Activated T-cell treated with anti-CD3 and anti-CD28 coated beads for 48 hours (primary cell): ENCODE data around the gene LETM1.

Experiments used
- DNase-seq: peaks from one replicate; pipeline ENCODE4 v3.0.0-alpha.2; 2020; ENCODE audit warnings: low read depth

Gene LETM1

DNA sequence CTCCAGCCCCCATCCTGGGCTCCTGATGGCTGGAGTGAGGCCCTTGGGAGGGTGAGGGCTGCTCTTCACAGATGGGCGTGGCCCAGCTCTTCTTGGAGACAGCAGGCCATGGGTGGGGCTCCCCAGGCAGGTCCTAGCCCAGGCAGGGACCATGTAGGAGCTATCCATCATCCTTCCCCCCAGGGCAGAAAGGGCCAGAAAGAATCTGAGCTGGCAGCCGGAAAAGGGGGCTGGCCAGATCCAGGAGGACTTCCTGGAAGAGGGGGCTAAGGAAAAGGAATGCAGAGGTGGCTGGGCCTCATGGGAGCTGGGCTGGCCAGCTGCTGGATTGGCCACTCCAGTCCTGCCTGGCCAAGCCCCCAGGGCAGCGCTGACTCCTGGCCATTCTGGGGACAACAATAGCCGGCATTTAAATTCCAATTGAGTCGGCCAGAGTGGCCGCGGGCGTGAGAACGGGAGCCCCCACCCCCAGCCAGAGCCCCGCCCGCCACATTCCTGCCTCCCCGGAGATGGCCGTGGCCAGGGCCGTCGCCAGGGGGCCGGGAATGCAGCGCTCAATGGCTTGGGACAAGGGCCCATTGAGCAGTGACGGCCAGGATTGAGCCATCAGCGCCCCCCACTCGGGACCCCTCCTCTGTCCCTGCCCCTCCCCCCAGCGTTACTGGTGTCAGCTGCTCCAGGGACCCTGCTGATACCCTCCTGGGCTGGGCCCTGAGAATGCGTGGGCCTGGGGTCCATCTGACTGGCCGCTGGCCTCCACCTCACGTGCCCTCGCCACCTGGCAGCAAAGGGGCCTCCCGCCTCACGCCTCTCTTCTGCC, 77.9 kb downstream of the LETM1 start:
- no peak for DNase-seq

DNA sequence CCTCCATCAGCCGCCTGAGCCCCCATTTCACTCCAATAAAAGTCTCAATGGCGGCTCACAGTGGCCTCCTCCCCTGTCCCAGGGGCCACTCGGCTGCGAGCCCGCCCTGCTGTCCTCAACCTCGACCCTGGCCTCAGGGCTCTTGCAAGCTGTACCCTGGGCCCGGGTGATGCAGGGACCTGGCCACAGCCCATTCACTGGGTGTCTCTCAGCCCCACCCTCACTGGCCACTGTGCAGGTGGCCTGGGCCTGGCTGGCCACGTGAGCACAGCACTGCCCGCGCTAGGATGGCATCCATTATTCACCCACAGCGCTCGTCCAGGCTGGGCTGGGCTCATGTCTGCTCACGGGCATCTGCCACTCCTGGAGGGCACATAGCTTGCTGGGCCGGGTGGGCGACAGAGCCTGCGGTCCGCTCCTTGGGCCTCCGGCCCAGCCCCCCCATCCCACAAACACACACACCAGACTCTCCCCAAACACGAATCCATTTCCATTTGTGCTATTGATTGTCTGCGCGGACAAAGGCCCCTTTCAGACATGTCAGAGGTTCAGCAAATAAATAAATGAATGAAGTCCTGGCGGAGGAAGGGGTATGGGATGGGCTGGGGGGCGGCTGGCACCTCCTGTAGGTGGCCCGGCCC, 79.3 kb downstream of the LETM1 start:
- DNase-seq, result no peak

DNA sequence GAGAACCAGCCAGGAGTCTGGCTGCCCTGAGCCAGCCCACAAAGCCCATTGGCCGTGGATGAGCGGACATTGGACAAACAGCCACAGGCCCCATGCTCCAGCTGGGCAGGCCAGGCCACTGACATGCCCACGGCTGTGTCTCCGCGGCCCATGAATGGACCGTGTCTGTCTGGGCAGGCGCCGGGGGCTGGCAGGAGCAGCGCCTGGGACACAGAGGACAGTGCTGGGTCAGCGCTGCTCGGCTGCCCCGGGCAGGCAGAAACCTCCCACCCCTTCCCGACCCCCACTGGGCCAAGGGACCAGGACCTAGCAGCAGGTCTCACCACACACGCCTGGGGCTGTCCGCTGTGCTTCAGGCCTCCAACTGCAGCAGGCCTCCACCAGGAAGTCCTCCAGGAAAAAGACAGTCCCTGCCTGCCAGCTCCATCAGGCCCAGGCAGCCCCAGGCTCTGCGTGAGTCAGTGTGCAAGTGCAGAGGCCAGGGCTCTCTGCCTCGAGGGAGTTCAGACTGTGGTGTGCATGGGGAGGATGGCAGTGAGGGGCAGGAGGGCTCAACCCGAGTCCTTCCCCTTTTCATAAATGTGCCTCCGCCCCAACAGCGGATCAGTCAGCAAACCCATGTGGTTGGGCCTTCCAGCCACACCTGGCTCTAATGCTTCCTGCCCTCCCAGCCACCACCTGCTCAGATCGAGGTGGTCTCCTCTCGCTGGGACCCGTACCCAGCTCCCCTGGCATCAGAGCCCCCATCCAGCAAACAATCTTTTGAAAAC, 80.0 kb downstream of the LETM1 start:
- DNase-seq, result no peak

DNA sequence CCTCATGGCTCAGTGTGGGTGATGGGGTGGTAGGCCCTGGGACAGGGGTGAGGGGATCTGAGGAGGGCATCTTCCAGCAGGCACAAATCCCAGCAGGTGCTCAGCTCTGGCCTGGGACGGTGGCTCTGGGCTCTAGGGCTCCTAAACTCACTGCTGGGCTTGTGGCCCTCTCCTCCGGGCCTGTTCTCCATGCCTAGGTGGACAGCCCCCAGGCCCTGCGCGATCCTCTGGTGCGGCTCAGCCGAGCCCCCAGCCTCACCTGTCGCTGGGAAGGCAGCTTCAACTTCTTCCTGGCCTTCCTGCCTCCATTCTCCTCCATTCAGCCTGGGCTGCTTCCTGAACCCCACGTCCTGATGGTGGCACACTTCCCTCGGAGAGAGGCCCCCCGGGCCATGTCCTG, 82.2 kb downstream of the LETM1 start:
- DNase-seq, result no peak

- no peak for DNase-seq
These were observed 83.0 kb downstream of the LETM1 start for GRCh38 chr4:1772853-1773538.

GRCh38 chr4:1771555-1772305, 84.2 kb downstream of the LETM1 start:
- no peak for DNase-seq

DNA sequence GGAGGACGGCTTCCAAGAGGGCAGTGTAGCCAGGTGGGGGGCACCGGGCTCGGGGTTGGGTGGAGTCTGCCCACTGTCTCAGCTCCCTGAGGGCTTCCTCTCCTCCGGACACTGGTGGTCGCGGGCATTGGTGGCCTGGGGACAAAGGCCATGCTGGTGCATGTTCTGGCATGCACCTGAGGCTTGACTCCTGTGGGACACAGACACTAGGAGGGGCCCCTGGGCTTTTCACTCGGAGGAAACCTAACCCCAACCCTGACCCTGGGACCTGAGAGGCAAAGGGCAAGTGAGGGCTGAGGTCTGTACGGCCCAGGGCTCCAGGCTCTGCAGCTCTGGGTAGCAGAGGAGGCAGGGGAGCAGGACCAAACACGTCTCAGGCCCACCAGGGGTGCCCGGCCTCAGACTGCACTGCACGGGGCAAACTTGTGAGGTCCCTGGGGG, 85.1 kb downstream of the LETM1 start:
- no peak for DNase-seq

- DNase-seq, result no peak
These were observed 85.7 kb downstream of the LETM1 start for GRCh38 chr4:1770245-1770644.

DNA sequence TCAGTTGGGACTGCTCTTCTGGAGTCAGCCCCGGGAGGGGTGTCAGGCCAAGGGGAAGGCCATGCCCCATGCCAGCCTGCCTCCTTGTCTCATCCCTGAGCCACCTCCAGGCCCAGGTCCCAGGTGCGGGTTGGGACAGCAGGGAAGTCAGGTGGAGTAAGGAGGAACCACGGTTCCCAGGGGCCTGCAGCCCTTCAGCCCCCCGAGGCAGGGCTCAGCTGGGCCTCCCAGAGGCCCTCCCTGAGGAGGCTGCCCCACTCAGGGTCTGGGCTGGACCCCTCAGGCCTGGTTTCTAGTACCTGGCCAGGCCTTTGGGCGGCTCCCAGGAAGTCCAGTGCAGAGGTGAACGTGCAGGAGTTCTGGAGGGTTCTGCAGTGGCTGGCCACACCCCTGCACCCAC, 86.3 kb downstream of the LETM1 start:
- no peak for DNase-seq

DNA sequence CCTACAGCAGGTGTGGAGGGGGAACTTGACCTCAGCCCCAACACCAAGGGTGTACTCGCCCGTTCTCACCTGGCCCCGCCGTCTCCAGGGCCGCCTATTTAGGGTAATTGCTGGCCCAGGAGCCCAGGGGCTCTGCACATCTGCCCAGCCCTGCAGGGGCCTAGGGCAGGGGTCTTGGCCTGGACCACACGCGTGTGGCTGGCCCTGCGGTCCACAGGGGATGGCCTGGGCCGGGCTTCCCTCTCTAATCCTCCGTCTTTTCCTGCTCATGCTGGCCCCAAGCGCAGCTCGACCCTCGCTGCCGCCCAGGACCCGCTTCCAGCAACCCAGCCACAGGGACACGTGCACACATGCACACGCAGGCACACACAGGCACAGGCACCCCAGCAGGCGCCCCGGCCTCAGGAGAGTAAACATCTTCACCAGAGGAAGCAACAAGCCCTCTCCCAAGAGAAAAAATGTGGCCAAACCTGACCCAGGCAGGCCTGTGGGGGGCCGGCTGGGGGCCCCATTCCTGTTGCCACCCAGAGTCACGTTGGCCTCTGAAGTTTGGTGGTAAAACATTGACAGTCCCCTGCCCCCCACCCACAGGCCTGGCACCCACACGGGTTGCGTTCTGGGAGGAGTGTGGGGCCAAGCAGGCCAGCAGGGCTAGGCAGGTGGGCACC, 87.5 kb downstream of the LETM1 start:
- DNase-seq, result no peak

GRCh38 chr4:1767770-1768366, 88.1 kb downstream of the LETM1 start:
- peak; percentile 23 for DNase-seq

- no peak for DNase-seq
These were observed 88.7 kb downstream of the LETM1 start for GRCh38 chr4:1767061-1767769.

GRCh38 chr4:1766106-1767060, 89.6 kb downstream of the LETM1 start:
- DNase-seq, result no peak

DNA sequence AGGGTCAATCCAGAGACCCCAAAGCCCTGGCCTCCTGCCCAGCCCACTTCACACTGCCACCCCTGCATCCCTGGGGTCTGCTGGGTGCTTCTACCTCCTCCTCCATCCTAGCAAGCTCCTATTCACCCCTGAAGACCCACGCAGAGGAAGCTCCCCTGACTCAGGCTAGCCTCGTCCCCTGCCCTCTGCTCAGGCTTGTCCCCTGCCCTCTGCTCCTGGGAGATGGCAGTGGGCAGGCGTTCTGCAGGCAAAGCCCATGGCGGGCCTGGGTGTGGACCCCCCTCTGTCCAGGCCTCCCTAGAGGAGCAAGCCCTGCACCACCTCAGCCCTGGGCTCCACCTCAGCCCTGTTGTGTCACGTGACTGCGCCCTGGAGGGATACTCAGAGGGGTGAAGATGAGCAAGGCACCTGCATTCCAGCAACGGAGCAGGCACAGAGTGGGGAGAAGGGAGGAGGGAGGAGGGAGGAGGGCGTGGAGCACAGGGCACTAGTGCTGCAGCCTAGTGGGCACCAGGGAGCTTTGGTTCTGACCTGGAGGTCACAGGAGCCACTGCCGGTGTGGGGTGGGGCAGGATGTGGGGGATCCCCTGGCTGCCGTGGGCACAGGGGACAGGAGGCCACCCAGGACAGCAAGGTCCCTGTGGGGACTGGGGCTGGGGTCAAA, 90.4 kb downstream of the LETM1 start:
- no peak for DNase-seq

GRCh38 chr4:1764670-1765069, 91.3 kb downstream of the LETM1 start:
- no peak for DNase-seq

GRCh38 chr4:1763550-1764080, 92.3 kb downstream of the LETM1 start:
- no peak for DNase-seq

GRCh38 chr4:1763070-1763549, 92.8 kb downstream of the LETM1 start:
- no peak for DNase-seq
